ENCODE measurements around the gene TCEAL9.
"Not testable (repeated sequence)": the region's sequence is repeated elsewhere in the genome, so short reads cannot be mapped to it uniquely, and the experiment has no call there.

The TCEAL9 gene

DNA sequence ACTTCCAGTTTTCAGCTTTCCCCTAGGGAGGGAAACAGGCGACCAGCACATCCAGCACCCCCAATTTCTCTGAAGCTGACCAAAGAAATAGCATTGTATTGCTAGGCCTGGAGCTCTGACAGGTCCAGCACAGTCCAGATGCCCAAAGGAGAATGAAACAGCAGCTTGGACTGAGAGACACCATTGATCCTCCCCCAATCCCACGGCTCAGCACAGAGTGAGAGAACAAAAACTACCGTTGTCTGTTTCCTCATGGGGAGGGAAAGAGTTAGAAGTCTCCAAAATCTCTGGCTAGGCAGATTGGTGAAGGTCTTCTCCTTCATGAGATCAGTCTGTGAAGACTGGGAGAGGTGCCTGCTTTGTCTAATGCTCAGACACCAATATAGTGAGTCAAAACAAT, 17.6 kb upstream of the TCEAL9 start:
- no peak overlapping the region for H3K27ac ChIP-seq
- TF ChIP-seq, protein P1, sequence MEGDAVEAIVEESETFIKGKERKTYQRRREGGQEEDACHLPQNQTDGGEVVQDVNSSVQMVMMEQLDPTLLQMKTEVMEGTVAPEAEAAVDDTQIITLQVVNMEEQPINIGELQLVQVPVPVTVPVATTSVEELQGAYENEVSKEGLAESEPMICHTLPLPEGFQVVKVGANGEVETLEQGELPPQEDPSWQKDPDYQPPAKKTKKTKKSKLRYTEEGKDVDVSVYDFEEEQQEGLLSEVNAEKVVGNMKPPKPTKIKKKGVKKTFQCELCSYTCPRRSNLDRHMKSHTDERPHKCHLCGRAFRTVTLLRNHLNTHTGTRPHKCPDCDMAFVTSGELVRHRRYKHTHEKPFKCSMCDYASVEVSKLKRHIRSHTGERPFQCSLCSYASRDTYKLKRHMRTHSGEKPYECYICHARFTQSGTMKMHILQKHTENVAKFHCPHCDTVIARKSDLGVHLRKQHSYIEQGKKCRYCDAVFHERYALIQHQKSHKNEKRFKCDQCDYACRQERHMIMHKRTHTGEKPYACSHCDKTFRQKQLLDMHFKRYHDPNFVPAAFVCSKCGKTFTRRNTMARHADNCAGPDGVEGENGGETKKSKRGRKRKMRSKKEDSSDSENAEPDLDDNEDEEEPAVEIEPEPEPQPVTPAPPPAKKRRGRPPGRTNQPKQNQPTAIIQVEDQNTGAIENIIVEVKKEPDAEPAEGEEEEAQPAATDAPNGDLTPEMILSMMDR (conservative IDR thresholded peaks at IDR 0.05) = no peak

DNA sequence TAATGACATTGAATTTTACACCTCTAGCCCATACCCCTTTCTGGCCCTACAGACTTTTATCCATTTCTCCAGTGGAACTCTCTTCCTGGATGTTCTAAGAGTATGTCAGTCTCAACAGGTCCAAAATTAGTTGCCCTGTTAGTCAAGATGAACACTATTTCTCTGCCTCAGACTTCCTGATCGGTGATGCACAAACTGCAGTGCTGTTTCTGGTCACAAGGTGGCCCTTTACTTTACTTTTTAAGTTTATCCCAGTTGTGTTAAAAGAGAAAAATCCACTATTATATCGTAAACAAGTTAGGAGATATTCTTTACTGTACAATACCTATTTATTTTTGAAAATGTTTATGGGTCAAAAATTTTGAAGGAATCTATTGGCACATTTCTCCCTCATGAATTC, 13.2 kb upstream of the TCEAL9 start:
- TF ChIP-seq, protein P1 (conservative IDR thresholded peaks at IDR 0.05) = peak; percentile 64

DNA sequence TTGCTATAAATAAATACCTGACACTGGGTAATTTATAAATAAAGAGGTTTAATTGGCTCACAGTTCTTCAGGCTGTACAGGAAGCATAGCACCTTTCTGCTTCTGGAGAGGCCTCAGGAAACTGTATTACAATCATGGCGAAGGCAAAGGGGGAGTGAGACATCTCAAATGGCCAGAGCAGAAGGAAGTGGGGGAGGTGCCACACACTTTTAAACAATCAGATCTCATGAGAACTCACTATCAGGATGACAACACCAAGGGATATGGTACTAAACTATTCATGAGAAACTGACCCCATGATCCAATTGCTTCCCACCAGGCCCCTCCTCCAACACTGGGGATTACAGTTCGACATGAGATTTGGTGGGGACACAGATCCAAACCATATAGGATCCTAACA, 11.7 kb upstream of the TCEAL9 start:
- no peak overlapping the region for H3K27ac ChIP-seq

More for the DNA sequence above, 13.2 kb upstream of the TCEAL9 start:
- no peak overlapping the region for H3K27ac ChIP-seq

DNA sequence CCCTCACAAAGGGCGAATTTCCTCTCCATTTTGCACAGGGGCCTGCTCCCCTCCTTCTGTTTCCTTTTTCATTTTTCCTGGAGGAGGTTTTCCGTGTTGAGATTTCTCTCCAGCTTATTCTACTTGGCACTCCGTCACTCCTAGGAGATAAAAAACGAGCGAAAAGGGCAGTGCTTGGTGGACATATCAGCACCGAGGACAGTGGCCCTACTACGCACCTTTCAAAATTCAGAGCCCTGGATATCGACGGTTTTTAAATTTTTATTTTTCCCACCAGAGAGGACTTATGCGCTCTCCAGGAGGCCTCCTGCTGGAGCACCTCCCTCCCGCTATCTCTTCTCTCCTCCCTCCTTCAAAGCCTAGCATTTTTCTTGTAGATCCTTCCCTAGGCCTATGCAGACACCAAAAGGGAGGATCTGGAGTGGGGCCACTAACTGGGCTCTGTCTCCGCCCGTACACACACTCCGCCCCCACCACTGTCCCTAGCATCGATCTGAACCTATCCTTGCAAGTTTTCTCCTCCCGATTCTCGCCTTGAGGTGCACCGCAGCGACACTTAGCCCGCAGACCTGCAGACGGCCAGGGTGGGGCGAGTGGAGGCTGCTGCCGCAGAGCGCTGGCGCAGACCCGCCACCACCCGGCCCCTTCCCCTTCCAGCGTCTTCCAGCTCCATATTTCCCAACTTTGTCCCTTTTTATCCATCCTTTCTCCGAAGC, 8.5 kb upstream of the TCEAL9 start:
- no peak overlapping the region for H3K27ac ChIP-seq
- TF ChIP-seq, protein P1 (conservative IDR thresholded peaks at IDR 0.05) = no peak

More for the DNA sequence above, 11.7 kb upstream of the TCEAL9 start:
- TF ChIP-seq, protein P1 (conservative IDR thresholded peaks at IDR 0.05) = no peak

DNA sequence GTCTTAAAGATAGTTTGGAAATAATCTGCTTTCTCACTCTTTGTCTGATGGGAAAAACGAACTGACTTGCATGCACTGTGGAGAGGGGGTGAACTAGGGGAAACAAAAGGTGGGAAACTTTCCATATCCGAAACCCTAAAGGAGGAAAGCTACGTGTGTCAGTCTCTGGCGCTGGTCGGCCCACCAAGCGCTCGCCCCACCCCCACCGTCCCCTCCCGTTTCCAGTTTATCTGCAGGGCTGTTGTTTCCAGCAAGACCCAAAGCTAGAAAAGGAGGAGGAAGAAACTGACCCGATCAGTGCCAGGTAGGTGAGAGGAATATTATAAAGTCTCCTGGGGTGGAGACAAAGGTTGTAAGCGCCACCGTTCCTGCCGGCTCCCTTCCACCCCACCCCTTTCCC, 552 bp downstream of the TCEAL9 start:
- TF ChIP-seq, protein P1 (conservative IDR thresholded peaks at IDR 0.05) = no peak
- no peak overlapping the region for H3K27ac ChIP-seq

DNA sequence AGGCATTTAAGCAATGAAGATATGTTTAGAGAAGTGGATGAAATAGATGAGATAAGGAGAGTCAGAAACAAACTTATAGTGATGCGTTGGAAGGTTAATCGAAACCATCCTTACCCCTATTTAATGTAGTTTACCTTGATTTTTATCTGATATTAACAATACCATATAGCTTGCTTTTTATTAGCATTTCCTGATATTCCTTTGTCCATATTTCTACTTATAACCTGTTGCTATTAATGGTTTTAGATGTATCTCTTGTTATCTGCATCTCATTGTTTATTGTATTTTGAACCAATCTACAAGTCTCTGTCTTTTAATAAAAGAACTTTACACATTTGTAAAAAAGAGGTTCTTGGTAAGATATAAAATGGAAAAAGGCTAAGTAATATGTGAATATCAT, 1.6 kb downstream of the TCEAL9 start:
- TF ChIP-seq, protein P1 (conservative IDR thresholded peaks at IDR 0.05) = no peak
- H3K27ac ChIP-seq = no peak overlapping the region

DNA sequence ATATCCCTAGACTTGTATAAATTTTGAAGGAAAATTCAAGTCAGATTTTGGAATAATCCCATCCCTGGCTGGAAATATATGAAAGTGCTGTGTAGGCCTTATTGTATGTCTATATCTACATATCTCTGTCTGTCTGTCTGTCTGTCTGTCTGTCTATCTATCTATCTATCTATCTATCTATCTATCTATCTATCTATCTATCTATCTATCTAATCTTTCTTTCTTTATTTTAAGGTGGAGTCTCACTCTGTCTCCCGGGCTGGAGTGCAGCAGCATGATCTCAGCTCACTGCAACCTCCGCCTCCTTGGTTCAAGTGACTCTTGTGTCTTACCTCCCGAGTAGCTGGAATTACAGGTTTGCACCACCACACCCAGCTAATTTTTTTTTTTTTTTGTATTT, 3.3 kb downstream of the TCEAL9 start:
- not testable (repeated sequence) for H3K27ac ChIP-seq

DNA sequence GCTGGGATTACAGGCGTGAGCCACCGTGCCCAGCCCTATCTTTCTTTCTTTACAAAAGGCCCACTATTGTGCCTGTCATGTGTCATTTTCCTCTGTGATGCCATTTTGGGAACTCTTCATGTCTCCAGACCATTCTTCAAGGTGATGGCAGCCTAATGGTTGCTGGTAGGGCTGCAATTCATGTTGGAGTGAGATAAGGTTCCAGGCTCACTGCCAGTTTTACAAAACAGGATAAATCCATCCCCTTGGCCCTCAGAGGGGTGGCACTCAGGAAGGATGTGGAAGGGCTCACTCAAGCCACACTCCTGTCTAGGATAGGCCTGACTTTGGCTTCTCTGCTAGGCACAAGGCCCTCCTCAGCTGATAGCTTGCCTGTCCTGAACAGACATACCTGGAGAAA, 3.8 kb downstream of the TCEAL9 start:
- H3K27ac ChIP-seq = peak overlapping the region; percentile 38
- TF ChIP-seq, protein P1 (conservative IDR thresholded peaks at IDR 0.05) = no peak
